MM.1S (cell line): ENCODE data around the gene KIF1C.

Source experiments
- DNase-seq: peaks from one replicate; pipeline ENCODE4 v3.0.0-alpha.2; 2015
- H2AFZ ChIP-seq: fragments of 300-600 bp; sonication (generic); 2 replicates; pipeline ENCODE4 v1.6.0; 2016; ENCODE audit warnings: antibody characterized with exemption, low read length
- H3F3A ChIP-seq: fragments of 300-600 bp; sonication (generic); 2 replicates; pipeline ENCODE4 v1.6.1; 2016; ENCODE audit warnings: mild to moderate bottlenecking, antibody characterized with exemption, low read length, moderate library complexity, mixed read lengths; ENCODE audit not compliant: insufficient read depth
- H3K27ac ChIP-seq: fragments of 300-600 bp; sonication (generic); 2 replicates; pipeline ENCODE4 v1.5.1; 2016; ENCODE audit warnings: mild to moderate bottlenecking, low read length
- H3K27me3 ChIP-seq: fragments of 300-600 bp; sonication (generic); replicated peaks from 2 replicates; pipeline ENCODE4 v1.6.0; 2016; ENCODE audit warnings: low read length; ENCODE audit not compliant: insufficient read depth
- H3K36me3 ChIP-seq: fragments of 300-600 bp; sonication (generic); replicated peaks from 2 replicates; pipeline ENCODE4 v1.6.1; 2016; ENCODE audit warnings: mild to moderate bottlenecking, low read length, mixed read lengths; ENCODE audit not compliant: insufficient read depth
- H3K4me1 ChIP-seq: fragments of 300-600 bp; sonication (generic); 2 replicates; pipeline ENCODE4 v1.6.1; 2016; ENCODE audit warnings: low read length, mixed read lengths
- H3K4me2 ChIP-seq: fragments of 300-600 bp; sonication (generic); 2 replicates; pipeline ENCODE4 v1.6.0; 2016; ENCODE audit warnings: low read depth, low read length
- H3K4me3 ChIP-seq: fragments of 300-600 bp; sonication (generic); 2 replicates; pipeline ENCODE4 v1.5.1; 2016; ENCODE audit warnings: low read length, mixed read lengths
- H3K79me2 ChIP-seq: fragments of 300-600 bp; sonication (generic); 2 replicates; pipeline ENCODE4 v1.6.1; 2016; ENCODE audit warnings: mixed run types, low read length, mixed read lengths
- H3K9ac ChIP-seq: fragments of 300-600 bp; sonication (generic); 2 replicates; pipeline ENCODE4 v1.6.1; 2016; ENCODE audit warnings: low read length, mixed read lengths
- H3K9me2 ChIP-seq: fragments of 300-600 bp; sonication (generic); replicated peaks from 2 replicates; pipeline ENCODE4 v1.6.1; 2016; ENCODE audit warnings: mild to moderate bottlenecking, low read length, mixed read lengths; ENCODE audit not compliant: insufficient read depth
- H3K9me3 ChIP-seq: fragments of 300-600 bp; sonication (generic); replicated peaks from 2 replicates; pipeline ENCODE4 v1.6.1; 2016; ENCODE audit warnings: mild to moderate bottlenecking, low read length, mixed read lengths; ENCODE audit not compliant: insufficient read depth
- H4K20me1 ChIP-seq: fragments of 300-600 bp; sonication (generic); 2 replicates; pipeline ENCODE4 v1.6.1; 2016; ENCODE audit warnings: mild to moderate bottlenecking, low read length, moderate library complexity, mixed read lengths; ENCODE audit not compliant: insufficient read depth
- EZH2 ChIP-seq: fragments of 300-600 bp; sonication (generic); optimal IDR thresholded peaks from 2 replicates; pipeline ENCODE3; 2017; ENCODE audit warnings: low read depth, mild to moderate bottlenecking, antibody characterized with exemption, low read length, mixed read lengths
- EZH2phosphoT487 ChIP-seq: fragments of 300-600 bp; sonication (generic); IDR thresholded peaks from 2 replicates; pipeline ENCODE4 v1.6.1; 2018; ENCODE audit warnings: antibody characterized with exemption, low read length
- TF ChIP-seq, protein P1 (sequence below): fragments of 300-600 bp; sonication (generic); IDR thresholded peaks from 2 replicates; pipeline ENCODE4 v1.5.1; 2016; ENCODE audit warnings: antibody characterized with exemption, low read length, mixed read lengths

Gene KIF1C

DNA sequence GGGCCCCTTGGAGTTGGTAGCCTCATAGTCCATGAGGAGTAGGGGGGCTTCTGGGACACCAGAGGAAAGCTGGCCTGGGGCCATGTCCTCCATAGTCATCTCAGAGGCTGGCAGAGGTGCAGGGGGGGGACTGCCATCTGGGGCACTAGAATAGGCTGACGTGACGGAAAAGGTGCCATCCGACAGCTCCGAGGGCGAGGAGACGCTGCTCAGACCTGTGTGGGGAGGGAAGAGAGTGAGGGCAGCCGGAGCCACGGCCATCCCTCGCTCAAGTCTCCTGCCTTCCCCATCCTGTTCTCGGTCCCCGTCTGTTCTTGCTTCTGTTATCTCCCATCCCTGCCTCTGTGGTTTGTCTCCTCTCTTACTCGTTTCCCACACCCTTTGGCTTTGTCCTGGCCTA, 25.4 kb upstream of the KIF1C start:
- H3K9me2 ChIP-seq: no peaks in the 10 kb centered on the region
- peaks cover 11% of the 10 kb centered on the region for H3K79me2 ChIP-seq
- no peaks in the 10 kb centered on the region for H3K27me3 ChIP-seq
- DNase-seq: no peak
- H2AFZ ChIP-seq: no peak overlapping the region
- no peak overlapping the region for H3K4me2 ChIP-seq
- H4K20me1 ChIP-seq: no peaks in the 10 kb centered on the region
- H3K9me3 ChIP-seq: no peaks in the 10 kb centered on the region
- TF ChIP-seq EZH2phosphoT487 (no peak), EZH2 (no peak)
- TF ChIP-seq, protein P1, sequence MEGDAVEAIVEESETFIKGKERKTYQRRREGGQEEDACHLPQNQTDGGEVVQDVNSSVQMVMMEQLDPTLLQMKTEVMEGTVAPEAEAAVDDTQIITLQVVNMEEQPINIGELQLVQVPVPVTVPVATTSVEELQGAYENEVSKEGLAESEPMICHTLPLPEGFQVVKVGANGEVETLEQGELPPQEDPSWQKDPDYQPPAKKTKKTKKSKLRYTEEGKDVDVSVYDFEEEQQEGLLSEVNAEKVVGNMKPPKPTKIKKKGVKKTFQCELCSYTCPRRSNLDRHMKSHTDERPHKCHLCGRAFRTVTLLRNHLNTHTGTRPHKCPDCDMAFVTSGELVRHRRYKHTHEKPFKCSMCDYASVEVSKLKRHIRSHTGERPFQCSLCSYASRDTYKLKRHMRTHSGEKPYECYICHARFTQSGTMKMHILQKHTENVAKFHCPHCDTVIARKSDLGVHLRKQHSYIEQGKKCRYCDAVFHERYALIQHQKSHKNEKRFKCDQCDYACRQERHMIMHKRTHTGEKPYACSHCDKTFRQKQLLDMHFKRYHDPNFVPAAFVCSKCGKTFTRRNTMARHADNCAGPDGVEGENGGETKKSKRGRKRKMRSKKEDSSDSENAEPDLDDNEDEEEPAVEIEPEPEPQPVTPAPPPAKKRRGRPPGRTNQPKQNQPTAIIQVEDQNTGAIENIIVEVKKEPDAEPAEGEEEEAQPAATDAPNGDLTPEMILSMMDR: no peak
- no peak overlapping the region for H3K4me3 ChIP-seq
- H3K4me1 ChIP-seq: peaks cover 6% of the 10 kb centered on the region; the same call in 1 of the 2 replicates
- H3K9ac ChIP-seq: no peak overlapping the region
- H3F3A ChIP-seq: peaks cover 7% of the 10 kb centered on the region; the same call in 1 of the 2 replicates
- no peaks in the 10 kb centered on the region for H3K36me3 ChIP-seq
- H3K27ac ChIP-seq: no peak overlapping the region

GRCh38 chr17:4972752-4973151, 25.0 kb upstream of the KIF1C start:
- Histone ChIP-seq H3K9me2 (no peaks in the 10 kb centered on the region), H3K9me3 (no peaks in the 10 kb centered on the region), H3K4me1 (peaks cover 6% of the 10 kb centered on the region; the same call in 1 of the 2 replicates), H4K20me1 (no peaks in the 10 kb centered on the region), H3K27me3 (no peaks in the 10 kb centered on the region), H3K9ac (no peak overlapping the region), H3K36me3 (no peaks in the 10 kb centered on the region), H3K27ac (no peak overlapping the region), H2AFZ (no peak overlapping the region), H3F3A (0 out of 2 replicates have a peak, but pooled peaks cover 4% of the 10 kb centered on the region), H3K79me2 (peaks cover 11% of the 10 kb centered on the region), H3K4me3 (no peak overlapping the region), H3K4me2 (no peak overlapping the region)
- TF ChIP-seq, protein P1: no peak
- TF ChIP-seq EZH2phosphoT487 (no peak), EZH2 (no peak)
- DNase-seq: no peak

DNA sequence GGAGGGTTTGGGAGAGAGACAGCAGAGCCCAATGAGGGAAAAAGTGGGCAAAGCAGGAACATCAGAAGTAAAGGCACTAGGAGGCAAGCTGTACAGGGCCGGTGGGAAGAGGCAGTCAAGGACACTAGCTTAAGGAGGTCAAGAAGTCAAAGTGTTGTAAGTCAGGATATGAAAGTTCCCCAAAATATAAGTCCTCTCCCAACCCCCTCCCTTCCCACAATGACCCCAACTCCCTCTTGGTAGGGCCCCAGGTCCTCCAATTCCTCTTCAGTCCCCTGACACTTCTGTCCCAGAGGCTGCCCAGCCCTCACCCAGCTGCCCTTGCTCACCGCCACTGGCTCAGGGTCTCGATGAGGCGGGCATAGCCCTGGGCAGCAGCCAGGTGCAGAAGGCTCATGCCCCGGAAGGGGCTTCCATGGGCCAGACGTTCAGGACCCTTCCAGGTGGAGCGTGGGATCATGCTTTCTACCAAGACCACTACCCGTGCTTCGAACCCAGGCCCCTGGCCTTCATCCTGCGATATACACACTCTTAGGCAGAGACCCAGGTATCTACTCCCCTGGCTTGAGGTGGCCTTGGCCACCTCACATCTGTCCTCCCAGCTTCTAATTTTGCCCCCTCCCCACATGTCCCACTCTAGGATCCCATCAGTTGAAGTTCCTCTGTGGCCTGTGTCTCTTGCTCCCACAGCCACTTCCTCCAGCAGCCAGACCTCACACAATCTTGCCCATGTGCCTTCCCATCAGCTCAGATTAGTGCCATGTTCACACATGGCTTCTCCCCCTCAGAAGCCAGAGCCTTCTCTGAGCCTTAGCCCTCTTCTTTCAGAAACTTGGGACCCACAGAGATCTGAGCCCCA, 24.3 kb upstream of the KIF1C start:
- no peak for TF ChIP-seq EZH2phosphoT487
- no peak for TF ChIP-seq EZH2
- TF ChIP-seq, protein P1: no peak
- Histone ChIP-seq H3K27ac (no peak overlapping the region), H3K4me3 (no peak overlapping the region), H4K20me1 (no peaks in the 10 kb centered on the region), H3K4me1 (peaks cover 4% of the 10 kb centered on the region; the same call in 1 of the 2 replicates), H3K9ac (no peak overlapping the region), H2AFZ (no peak overlapping the region), H3K36me3 (no peaks in the 10 kb centered on the region), H3K9me2 (no peaks in the 10 kb centered on the region), H3K9me3 (no peaks in the 10 kb centered on the region), H3F3A (0 out of 2 replicates have a peak, but pooled peaks cover 4% of the 10 kb centered on the region), H3K4me2 (no peak overlapping the region), H3K27me3 (no peaks in the 10 kb centered on the region), H3K79me2 (peaks cover 5% of the 10 kb centered on the region)
- no peak for DNase-seq
